PFSK-1 (cell line): ENCODE measurements around the gene SLC11A1.

Experiments
- POLR2AphosphoS5 ChIP-seq: IDR thresholded peaks from 2 replicates; pipeline ENCODE4 v1.6.1; 2012; ENCODE audit warnings: low read depth, mild to moderate bottlenecking, control low read depth, low read length, moderate library complexity
- TAF1 ChIP-seq: IDR thresholded peaks from 2 replicates; pipeline ENCODE4 v1.6.1; 2012; ENCODE audit warnings: low read length, control low read depth, borderline replicate concordance; ENCODE audit not compliant: insufficient read depth

DNA sequence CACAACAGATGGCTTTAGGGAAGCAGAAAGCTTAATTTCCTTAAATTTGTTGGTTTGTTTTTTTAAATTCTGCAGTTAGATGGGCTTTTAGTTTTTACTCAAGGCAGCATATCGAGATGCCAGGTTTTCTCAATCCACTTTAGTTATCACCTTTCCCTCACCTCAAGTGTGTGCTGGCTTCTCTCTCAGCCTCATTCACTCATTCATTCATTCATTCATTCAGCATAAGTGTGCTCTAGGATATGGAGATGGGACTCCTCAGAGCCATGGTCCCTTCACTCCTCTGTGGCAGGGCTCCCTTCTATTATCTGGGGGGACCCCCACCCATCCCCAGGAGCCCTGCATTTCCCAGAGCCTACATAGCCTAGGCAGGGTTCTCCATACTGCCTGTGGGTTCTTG is 55.9 kb downstream of the SLC11A1 start:
- TF ChIP-seq TAF1 (no peak), POLR2AphosphoS5 (no peak)
